Calu3 (cell line): ENCODE data around the gene CSRP1. TPM values are rescaled to one million over a fixed set of nuclear protein-coding genes. Genes with fewer than 3 reads are reported as not detected.

ENCODE experiments used
- BruUV-seq: library from RNA; stranded (reverse); fragments of 400-500 nt; replicated peaks from 2 replicates; lab custom pipeline; 2021; lab: Mats Ljungman, UMichigan
- CTCF ChIA-PET: fragments of 300-600 bp; sonication (Branson Sonifier 250); formaldehyde crosslinking; loops from one replicate; lab custom pipeline; 2022; ENCODE audit warnings: antibody characterized with exemption; lab: Charles Lee
- DNase-seq: peaks from one replicate; pipeline ENCODE4 v3.0.0; 2022
- H3K27ac Mint-ChIP-seq: one replicate; pipeline ENCODE4 v1.8.0; 2022; ENCODE audit warnings: mixed read lengths; ENCODE audit not compliant: unreplicated experiment
- H3K27me3 Mint-ChIP-seq: one replicate; pipeline ENCODE4 v1.8.0; 2022; ENCODE audit warnings: mixed read lengths; ENCODE audit not compliant: unreplicated experiment
- H3K36me3 Mint-ChIP-seq: one replicate; pipeline ENCODE4 v1.8.0; 2022; ENCODE audit warnings: mild to moderate bottlenecking, moderate library complexity, mixed read lengths; ENCODE audit not compliant: insufficient read depth, unreplicated experiment
- H3K4me1 Mint-ChIP-seq: one replicate; pipeline ENCODE4 v1.8.0; 2022; ENCODE audit warnings: mild to moderate bottlenecking, low read depth, mixed read lengths; ENCODE audit not compliant: unreplicated experiment
- H3K4me3 Mint-ChIP-seq: one replicate; pipeline ENCODE4 v1.8.0; 2022; ENCODE audit warnings: mild to moderate bottlenecking, low read depth, moderate library complexity, mixed read lengths; ENCODE audit not compliant: unreplicated experiment
- H3K9me3 Mint-ChIP-seq: one replicate; pipeline ENCODE4 v1.8.0; 2022; ENCODE audit warnings: low read depth, mixed read lengths; ENCODE audit not compliant: unreplicated experiment
- intact Hi-C: fragments of 100-400 bp; cut with micrococcal nuclease; formaldehyde crosslinking; loops from one replicate; pipeline ENCODE4 v1.10.0; 2022; ENCODE audit not compliant: unreplicated experiment
- total RNA-seq: library from RNA; stranded (reverse); gene quantifications from 2 replicates; pipeline ENCODE4 v1.2.3, GENCODE V29; 2022
- TF ChIP-seq, protein P1 (sequence below): fragments of 200-600 bp; IDR thresholded peaks from one replicate; pipeline ENCODE4 v1.8.0; 2022; ENCODE audit warnings: antibody characterized with exemption; ENCODE audit not compliant: unreplicated experiment

The CSRP1 gene
- total RNA-seq, 1 experiment from 2014 or later, result 69.9 TPM

DNA sequence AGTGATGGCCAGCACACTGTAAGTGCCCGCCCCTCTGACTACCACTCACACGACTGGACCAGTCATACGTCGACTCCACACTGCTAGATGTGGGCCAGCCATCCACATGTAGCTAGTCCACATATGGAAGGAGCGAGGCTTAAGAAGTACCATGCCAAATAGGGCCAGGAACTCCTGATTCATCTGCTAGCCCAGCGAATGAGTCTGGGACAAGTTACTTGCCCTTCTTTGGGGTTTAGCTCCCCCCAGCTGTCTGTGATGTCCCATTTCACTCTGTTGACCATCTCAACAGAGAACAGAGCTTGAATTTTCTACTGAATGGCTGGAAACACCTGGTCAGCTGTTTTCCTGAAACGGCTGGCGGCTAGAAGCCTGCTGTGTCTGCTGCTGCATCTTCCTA, 5.8 kb downstream of the CSRP1 start:
- H3K27ac Mint-ChIP-seq, result no peak overlapping the region
- no peak overlapping the region for H3K4me3 Mint-ChIP-seq
- H3K27me3 Mint-ChIP-seq, result no peaks in the 10 kb centered on the region
- peaks cover 40% of the 10 kb centered on the region for H3K4me1 Mint-ChIP-seq
- CTCF ChIA-PET, result interaction anchor here (1.3 to 3.8 kb wide), 2 partner anchors 9 to 11 kb away, joined by 3 to 44 read pairs; no protein-coding TSS in a partner anchor
- H3K9me3 Mint-ChIP-seq, result no peaks in the 10 kb centered on the region
- TF ChIP-seq, protein P1, sequence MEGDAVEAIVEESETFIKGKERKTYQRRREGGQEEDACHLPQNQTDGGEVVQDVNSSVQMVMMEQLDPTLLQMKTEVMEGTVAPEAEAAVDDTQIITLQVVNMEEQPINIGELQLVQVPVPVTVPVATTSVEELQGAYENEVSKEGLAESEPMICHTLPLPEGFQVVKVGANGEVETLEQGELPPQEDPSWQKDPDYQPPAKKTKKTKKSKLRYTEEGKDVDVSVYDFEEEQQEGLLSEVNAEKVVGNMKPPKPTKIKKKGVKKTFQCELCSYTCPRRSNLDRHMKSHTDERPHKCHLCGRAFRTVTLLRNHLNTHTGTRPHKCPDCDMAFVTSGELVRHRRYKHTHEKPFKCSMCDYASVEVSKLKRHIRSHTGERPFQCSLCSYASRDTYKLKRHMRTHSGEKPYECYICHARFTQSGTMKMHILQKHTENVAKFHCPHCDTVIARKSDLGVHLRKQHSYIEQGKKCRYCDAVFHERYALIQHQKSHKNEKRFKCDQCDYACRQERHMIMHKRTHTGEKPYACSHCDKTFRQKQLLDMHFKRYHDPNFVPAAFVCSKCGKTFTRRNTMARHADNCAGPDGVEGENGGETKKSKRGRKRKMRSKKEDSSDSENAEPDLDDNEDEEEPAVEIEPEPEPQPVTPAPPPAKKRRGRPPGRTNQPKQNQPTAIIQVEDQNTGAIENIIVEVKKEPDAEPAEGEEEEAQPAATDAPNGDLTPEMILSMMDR, result no peak
- BruUV-seq, result no TSS peak
- H3K36me3 Mint-ChIP-seq, result peaks cover 34% of the 10 kb centered on the region
- DNase-seq, result no peak
- intact Hi-C loops, result no loop called here

DNA sequence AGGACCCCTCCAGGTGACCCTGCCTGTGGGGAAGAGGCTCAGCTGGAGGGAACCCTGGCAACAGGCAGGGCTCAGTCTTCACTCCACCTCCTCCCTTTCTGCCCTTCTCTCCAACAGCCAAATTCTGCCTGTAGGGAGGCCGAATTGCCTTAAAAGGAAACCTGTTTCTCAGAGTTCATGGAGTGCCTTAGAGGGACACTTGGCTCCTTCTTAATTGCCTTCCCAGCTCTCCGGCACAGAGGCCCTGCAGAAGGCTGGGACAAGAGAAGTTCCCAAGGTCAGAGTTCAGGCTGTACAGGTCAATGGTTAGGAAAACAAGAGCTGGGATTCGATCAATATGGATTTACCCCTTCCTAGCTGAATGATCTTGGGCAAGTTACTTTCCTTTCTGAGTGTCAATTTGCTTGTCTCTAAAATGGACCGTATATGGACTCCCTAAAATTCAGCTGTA, 6.2 kb downstream of the CSRP1 start:
- intact Hi-C loops, result no loop called here
- Mint-ChIP-seq H3K27ac (no peak overlapping the region), H3K4me3 (no peak overlapping the region), H3K36me3 (peaks cover 33% of the 10 kb centered on the region), H3K9me3 (no peaks in the 10 kb centered on the region), H3K27me3 (no peaks in the 10 kb centered on the region), H3K4me1 (peaks cover 35% of the 10 kb centered on the region)
- CTCF ChIA-PET, result interaction anchor here (1.3 to 3.8 kb wide), 2 partner anchors 9 to 11 kb away, joined by 3 to 44 read pairs; no protein-coding TSS in a partner anchor
- TF ChIP-seq, protein P1, result no peak
- BruUV-seq, result no TSS peak
- DNase-seq, result no peak

DNA sequence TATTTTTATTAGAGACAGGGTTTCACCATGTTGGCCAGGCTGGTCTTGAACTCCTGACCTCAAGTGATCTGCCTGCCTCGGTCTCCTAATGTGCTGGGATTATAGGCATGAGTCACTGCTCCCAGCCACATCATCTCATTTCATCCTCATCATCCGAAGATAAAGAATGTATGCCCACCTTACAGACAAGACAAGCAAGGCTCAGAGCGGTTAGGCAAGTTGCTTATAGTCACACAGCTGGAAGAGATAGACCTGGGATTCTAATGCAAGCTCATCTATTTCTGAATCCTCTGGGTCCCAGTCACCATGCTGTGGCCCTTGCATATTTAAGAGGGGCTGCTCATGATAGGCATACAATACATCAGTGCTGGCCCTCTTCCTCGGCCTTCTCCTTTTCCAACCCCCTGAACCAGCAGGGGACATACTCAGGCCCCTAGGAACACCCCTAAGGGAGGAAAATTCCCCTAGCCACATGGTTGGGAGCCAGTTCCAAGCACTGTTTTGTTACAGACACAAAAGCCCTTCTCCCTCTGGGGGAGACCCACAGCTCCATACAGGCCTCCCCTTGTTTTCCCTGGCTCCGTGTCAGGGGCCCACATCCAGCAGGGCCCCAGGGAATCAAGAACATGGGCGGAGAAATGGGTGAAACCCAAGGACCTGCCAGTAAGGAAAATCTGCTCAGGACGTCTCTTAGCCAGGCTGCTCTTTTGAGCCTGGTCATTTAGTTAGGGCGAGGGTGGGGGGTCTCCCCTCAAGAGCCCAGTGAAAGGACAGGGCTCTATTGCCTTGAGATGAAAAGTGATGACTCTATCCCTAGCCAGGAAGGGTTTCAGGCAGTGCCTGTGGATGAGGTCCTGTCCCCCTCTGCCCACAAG, 6.9 kb downstream of the CSRP1 start:
- DNase-seq, result no peak
- TF ChIP-seq, protein P1, result no peak
- Mint-ChIP-seq H3K9me3 (no peaks in the 10 kb centered on the region), H3K4me1 (peaks cover 29% of the 10 kb centered on the region), H3K4me3 (no peak overlapping the region), H3K27me3 (no peaks in the 10 kb centered on the region), H3K27ac (no peak overlapping the region), H3K36me3 (peaks cover 26% of the 10 kb centered on the region)
- intact Hi-C loops, result no loop called here
- BruUV-seq, result no TSS peak
- CTCF ChIA-PET, result interaction anchor here (1.3 to 3.8 kb wide), 2 partner anchors 8 to 12 kb away, joined by 3 to 44 read pairs; no protein-coding TSS in a partner anchor

DNA sequence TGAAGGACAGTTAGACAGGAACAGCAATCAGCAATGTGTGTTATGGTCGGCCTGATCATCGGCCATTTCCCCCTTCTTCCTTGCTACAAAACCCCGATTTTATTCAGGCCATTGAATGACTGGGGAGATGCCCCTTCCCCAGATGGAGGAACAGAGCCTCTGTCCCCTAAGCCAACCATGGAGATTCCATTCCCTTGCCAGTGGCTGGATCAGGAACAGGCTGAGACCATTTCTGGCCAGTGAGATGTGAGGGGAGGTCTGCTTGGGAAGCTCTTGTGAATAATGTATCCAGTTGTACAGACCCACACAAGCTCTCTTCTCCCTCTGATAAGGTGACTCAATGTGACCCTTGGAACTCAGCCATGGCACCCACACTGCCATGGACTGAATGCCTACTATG, 7.7 kb downstream of the CSRP1 start:
- H3K27ac Mint-ChIP-seq, result no peak overlapping the region
- TF ChIP-seq, protein P1, result no peak
- no peaks in the 10 kb centered on the region for H3K9me3 Mint-ChIP-seq
- CTCF ChIA-PET, result interaction anchor here (0.9 kb wide), 1 partner anchor 17 kb away, joined by 3 read pairs; no protein-coding TSS in a partner anchor
- H3K36me3 Mint-ChIP-seq, result peaks cover 24% of the 10 kb centered on the region
- H3K4me1 Mint-ChIP-seq, result peaks cover 26% of the 10 kb centered on the region
- H3K27me3 Mint-ChIP-seq, result no peaks in the 10 kb centered on the region
- intact Hi-C loops, result no loop called here
- DNase-seq, result no peak
- H3K4me3 Mint-ChIP-seq, result no peak overlapping the region
- BruUV-seq, result no TSS peak
